ENCODE measurements around the gene NRXN3.

GRCh38 chr14:78488938-78489337 lies 318.8 kb downstream of the NRXN3 start:
- TF ChIP-seq CTCF (optimal IDR thresholded peaks at IDR 0.05 in 1 of 3, IDR thresholded peaks at IDR 0.05 in 1 of 3, conservative IDR thresholded peaks at IDR 0.05 in 1 of 3; ENCODE audit: extremely low read depth in 1 of 3, insufficient read depth in 2 of 3, low read length in 3 of 3): no peak
- TF ChIP-seq EZH2 (IDR thresholded peaks at IDR 0.05; ENCODE audit: low read length): no peak
